ENCODE measurements around the gene CDC14A. TPM values are rescaled to one million over a fixed set of nuclear protein-coding genes. Genes with fewer than 3 reads are reported as not detected.

CDC14A gene
- total RNA-seq, 1 experiment from 2014 or later, result 2.6 TPM

DNA sequence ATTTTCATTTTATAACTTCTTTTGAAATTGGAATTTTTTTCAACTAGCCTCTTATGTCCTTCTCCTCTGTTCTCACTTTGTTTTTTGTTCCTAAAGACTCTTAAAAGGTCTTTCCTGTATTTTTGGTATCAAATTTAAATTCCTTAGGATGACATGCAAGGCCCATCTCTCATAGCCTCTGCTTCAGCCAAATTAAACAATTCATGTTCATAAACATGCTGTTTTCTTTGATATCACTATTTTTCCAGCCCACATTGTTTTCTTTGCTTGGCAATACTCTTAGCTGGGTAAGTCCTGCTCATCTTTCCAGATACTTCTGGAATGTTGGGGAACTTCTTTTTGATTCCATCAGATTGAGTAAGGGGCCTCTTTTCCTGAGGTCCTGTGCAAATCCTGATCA lies 129.9 kb downstream of the CDC14A start:
- ChIA-PET POLR2A (no interaction called here), CTCF (interaction anchor here (0.7 to 0.9 kb wide), 2 partner anchors 19 to 23 kb away, joined by 3 to 4 read pairs; no protein-coding TSS in a partner anchor)
- Mint-ChIP-seq H3K4me1 (ENCODE audit: insufficient read depth, unreplicated experiment) (no peaks in the 10 kb centered on the region), H3K27ac (ENCODE audit: low read depth, unreplicated experiment) (no peak overlapping the region), H3K36me3 (ENCODE audit: insufficient read depth, unreplicated experiment) (no peaks in the 10 kb centered on the region), H3K4me3 (ENCODE audit: unreplicated experiment) (no peak overlapping the region), H3K27me3 (ENCODE audit: insufficient read depth, unreplicated experiment) (no peaks in the 10 kb centered on the region), H3K9me3 (ENCODE audit: unreplicated experiment) (no peaks in the 10 kb centered on the region)
- DNase-seq (ENCODE audit: unreplicated experiment), result no peak
- intact Hi-C loops (cut with micrococcal nuclease), result no loop called here
- TF ChIP-seq, protein P1, sequence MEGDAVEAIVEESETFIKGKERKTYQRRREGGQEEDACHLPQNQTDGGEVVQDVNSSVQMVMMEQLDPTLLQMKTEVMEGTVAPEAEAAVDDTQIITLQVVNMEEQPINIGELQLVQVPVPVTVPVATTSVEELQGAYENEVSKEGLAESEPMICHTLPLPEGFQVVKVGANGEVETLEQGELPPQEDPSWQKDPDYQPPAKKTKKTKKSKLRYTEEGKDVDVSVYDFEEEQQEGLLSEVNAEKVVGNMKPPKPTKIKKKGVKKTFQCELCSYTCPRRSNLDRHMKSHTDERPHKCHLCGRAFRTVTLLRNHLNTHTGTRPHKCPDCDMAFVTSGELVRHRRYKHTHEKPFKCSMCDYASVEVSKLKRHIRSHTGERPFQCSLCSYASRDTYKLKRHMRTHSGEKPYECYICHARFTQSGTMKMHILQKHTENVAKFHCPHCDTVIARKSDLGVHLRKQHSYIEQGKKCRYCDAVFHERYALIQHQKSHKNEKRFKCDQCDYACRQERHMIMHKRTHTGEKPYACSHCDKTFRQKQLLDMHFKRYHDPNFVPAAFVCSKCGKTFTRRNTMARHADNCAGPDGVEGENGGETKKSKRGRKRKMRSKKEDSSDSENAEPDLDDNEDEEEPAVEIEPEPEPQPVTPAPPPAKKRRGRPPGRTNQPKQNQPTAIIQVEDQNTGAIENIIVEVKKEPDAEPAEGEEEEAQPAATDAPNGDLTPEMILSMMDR (IDR thresholded peaks at IDR 0.05; ENCODE audit: unreplicated experiment), result no peak
- BruUV-seq (replicated peaks), result no TSS peak

DNA sequence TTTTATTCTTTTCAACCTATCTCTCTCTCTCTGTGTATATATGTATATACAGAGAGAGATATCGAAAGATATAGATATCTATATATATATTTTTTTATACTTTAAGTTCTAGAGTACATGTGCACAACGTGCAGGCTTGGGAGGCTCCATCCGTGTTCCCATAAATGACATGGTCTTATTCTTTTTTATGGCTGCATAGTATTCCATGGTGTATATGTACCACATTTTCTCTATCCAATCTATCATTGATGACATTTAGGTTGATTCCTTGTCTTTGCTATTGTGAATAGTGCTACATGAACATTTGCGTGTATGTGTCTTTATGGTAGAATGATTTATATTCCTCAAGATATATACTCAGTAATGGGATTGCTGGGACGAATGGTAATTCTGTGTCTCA lies 130.4 kb downstream of the CDC14A start:
- ChIA-PET POLR2A (no interaction called here), CTCF (interaction anchor here (0.7 kb wide), 1 partner anchor 19 kb away, joined by 3 read pairs; no protein-coding TSS in a partner anchor)
- no peaks in the 10 kb centered on the region for H3K36me3 Mint-ChIP-seq (ENCODE audit: insufficient read depth, unreplicated experiment)
- BruUV-seq (replicated peaks), result no TSS peak
- H3K27ac Mint-ChIP-seq (ENCODE audit: low read depth, unreplicated experiment), result no peak overlapping the region
- intact Hi-C loops (cut with micrococcal nuclease), result no loop called here
- DNase-seq (ENCODE audit: unreplicated experiment), result no peak
- TF ChIP-seq, protein P1 (IDR thresholded peaks at IDR 0.05; ENCODE audit: unreplicated experiment), result no peak
- H3K4me1 Mint-ChIP-seq (ENCODE audit: insufficient read depth, unreplicated experiment), result no peaks in the 10 kb centered on the region
- no peaks in the 10 kb centered on the region for H3K9me3 Mint-ChIP-seq (ENCODE audit: unreplicated experiment)
- no peaks in the 10 kb centered on the region for H3K27me3 Mint-ChIP-seq (ENCODE audit: insufficient read depth, unreplicated experiment)
- no peak overlapping the region for H3K4me3 Mint-ChIP-seq (ENCODE audit: unreplicated experiment)

DNA sequence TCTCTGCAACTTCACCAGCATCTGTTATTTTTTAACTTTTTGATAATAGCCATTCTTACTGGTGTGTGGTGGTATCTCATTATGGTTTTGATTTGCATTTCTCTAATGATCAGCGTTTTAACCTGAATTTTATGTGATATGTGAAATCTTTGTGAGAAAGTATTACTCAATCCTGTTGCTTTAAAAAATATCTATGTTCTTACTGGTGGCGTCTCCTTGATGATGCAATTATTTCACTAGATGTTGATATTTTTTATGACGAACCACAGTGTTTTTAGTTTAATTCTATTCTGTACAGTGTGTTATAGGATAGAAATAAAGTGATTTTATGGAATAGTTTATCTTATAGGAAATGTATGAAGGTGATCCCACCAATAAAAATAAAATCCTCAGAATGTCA lies 130.9 kb downstream of the CDC14A start:
- TF ChIP-seq, protein P1 (IDR thresholded peaks at IDR 0.05; ENCODE audit: unreplicated experiment), result no peak
- CTCF ChIA-PET, result no interaction called here
- no peaks in the 10 kb centered on the region for H3K27me3 Mint-ChIP-seq (ENCODE audit: insufficient read depth, unreplicated experiment)

DNA sequence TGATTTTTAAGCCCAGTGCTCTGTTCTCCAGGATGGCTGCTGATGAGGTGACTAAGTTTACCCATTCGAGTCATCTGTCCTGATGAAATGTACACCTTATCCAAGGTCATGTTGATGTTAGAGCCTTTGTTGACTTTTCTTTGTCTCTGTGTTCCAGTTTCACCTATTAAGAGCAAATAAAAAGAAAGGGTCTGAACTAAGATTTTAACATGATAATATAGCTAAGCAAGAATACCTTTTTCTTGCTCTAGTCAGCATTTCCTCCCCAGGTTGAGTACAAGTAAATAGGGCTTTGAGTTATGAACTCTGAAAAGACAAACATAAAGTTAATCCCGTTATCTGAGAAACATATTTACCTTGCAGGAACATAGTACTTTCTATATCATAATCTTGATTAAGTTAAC lies 133.6 kb downstream of the CDC14A start:
- no TSS peak for BruUV-seq (replicated peaks)
- no peaks in the 10 kb centered on the region for H3K36me3 Mint-ChIP-seq (ENCODE audit: insufficient read depth, unreplicated experiment)
- H3K27me3 Mint-ChIP-seq (ENCODE audit: insufficient read depth, unreplicated experiment), result no peaks in the 10 kb centered on the region
- TF ChIP-seq, protein P1 (IDR thresholded peaks at IDR 0.05; ENCODE audit: unreplicated experiment), result no peak
- ChIA-PET POLR2A (no interaction called here), CTCF (interaction anchor here (0.7 to 1.5 kb wide), 2 partner anchors 53 to 382 kb away, joined by 3 to 8 read pairs; no protein-coding TSS in a partner anchor)
- H3K4me1 Mint-ChIP-seq (ENCODE audit: insufficient read depth, unreplicated experiment), result no peaks in the 10 kb centered on the region
- intact Hi-C loops (cut with micrococcal nuclease), result no loop called here
- H3K27ac Mint-ChIP-seq (ENCODE audit: low read depth, unreplicated experiment), result no peak overlapping the region
- DNase-seq (ENCODE audit: unreplicated experiment), result no peak
- no peaks in the 10 kb centered on the region for H3K9me3 Mint-ChIP-seq (ENCODE audit: unreplicated experiment)
- no peak overlapping the region for H3K4me3 Mint-ChIP-seq (ENCODE audit: unreplicated experiment)

More for the DNA sequence above, 130.9 kb downstream of the CDC14A start:
- H3K9me3 Mint-ChIP-seq (ENCODE audit: unreplicated experiment), result no peaks in the 10 kb centered on the region
- DNase-seq (ENCODE audit: unreplicated experiment), result no peak
- BruUV-seq (replicated peaks), result no TSS peak
- no peaks in the 10 kb centered on the region for H3K4me1 Mint-ChIP-seq (ENCODE audit: insufficient read depth, unreplicated experiment)
- no peaks in the 10 kb centered on the region for H3K36me3 Mint-ChIP-seq (ENCODE audit: insufficient read depth, unreplicated experiment)
- H3K4me3 Mint-ChIP-seq (ENCODE audit: unreplicated experiment), result no peak overlapping the region
- intact Hi-C loops (cut with micrococcal nuclease), result no loop called here
- H3K27ac Mint-ChIP-seq (ENCODE audit: low read depth, unreplicated experiment), result no peak overlapping the region
- POLR2A ChIA-PET, result no interaction called here
